GM21528 (cell line): ENCODE data around the gene PCP4L1.
"Not testable (repeated sequence)": the region's sequence is repeated elsewhere in the genome, so short reads cannot be mapped to it uniquely, and the experiment has no call there.

ENCODE experiments used
- ATAC-seq: cut with Tn5 transposase; IDR thresholded peaks from one replicate; pipeline ENCODE4 v1.9.1; 2021; ENCODE audit warnings: mild to moderate bottlenecking, moderate library complexity; ENCODE audit not compliant: unreplicated experiment, low FRiP score

PCP4L1 gene

GRCh38 chr1:161227196-161227871, 31.2 kb upstream of the PCP4L1 start:
- peak; percentile 39 for ATAC-seq

GRCh38 chr1:161228032-161228431, 30.5 kb upstream of the PCP4L1 start:
- no peak for ATAC-seq

GRCh38 chr1:161229896-161230295, 28.6 kb upstream of the PCP4L1 start:
- ATAC-seq: no peak

GRCh38 chr1:161230762-161231161, 27.8 kb upstream of the PCP4L1 start:
- no peak for ATAC-seq

GRCh38 chr1:161233102-161233501, 25.4 kb upstream of the PCP4L1 start:
- ATAC-seq: no peak

GRCh38 chr1:161235957-161236775, 22.4 kb upstream of the PCP4L1 start:
- no peak for ATAC-seq

GRCh38 chr1:161238039-161238473, 20.5 kb upstream of the PCP4L1 start, which contains the start of gene NR1I3:
TSS of gene NR1I3 (minus strand) at chr1:161238203. CDS start at chr1:161236565, 1,638 bp downstream.
- no peak for ATAC-seq

- no peak for ATAC-seq
These were observed 16.9 kb upstream of the PCP4L1 start for GRCh38 chr1:161241682-161242081.

- ATAC-seq: no peak
These were observed 16.2 kb upstream of the PCP4L1 start for GRCh38 chr1:161242313-161242712.

- no peak for ATAC-seq
These were observed 13.7 kb upstream of the PCP4L1 start for GRCh38 chr1:161244888-161245287.

GRCh38 chr1:161250100-161250499, 8.4 kb upstream of the PCP4L1 start:
- not testable (repeated sequence) for ATAC-seq

- no peak for ATAC-seq
These were observed 7.7 kb upstream of the PCP4L1 start for GRCh38 chr1:161250829-161251228.

- ATAC-seq: no peak
These were observed 7.0 kb upstream of the PCP4L1 start for GRCh38 chr1:161251579-161251978.

- ATAC-seq: not testable (repeated sequence)
These were observed 3.2 kb upstream of the PCP4L1 start for GRCh38 chr1:161255302-161255701.

- not testable (repeated sequence) for ATAC-seq
These were observed 2.5 kb upstream of the PCP4L1 start for GRCh38 chr1:161255955-161256520.

GRCh38 chr1:161257109-161257508, 1.4 kb upstream of the PCP4L1 start:
- ATAC-seq: not testable (repeated sequence)

- ATAC-seq: no peak
These were observed 779 bp downstream of the PCP4L1 start for GRCh38 chr1:161259345-161259702.

GRCh38 chr1:161259765-161260164, 1.2 kb downstream of the PCP4L1 start:
- no peak for ATAC-seq

- no peak for ATAC-seq
These were observed 2.1 kb downstream of the PCP4L1 start for GRCh38 chr1:161260376-161261260.
